IPS-20b (cell line): Measurements from ENCODE around the gene IL17RE.

Experiments used
- H3K27ac ChIP-seq: one replicate; pipeline ENCODE4 v1.5.1; 2013; ENCODE audit warnings: low read length
- H3K27me3 ChIP-seq: 2 replicates; pipeline ENCODE4 v1.6.1; 2013; ENCODE audit warnings: mild to moderate bottlenecking, low read length, inconsistent platforms; ENCODE audit not compliant: insufficient read depth
- H3K36me3 ChIP-seq: 2 replicates; pipeline ENCODE4 v1.6.1; 2013; ENCODE audit warnings: low read depth, mild to moderate bottlenecking, inconsistent platforms, low read length, moderate library complexity; ENCODE audit not compliant: insufficient read depth
- H3K4me1 ChIP-seq: 2 replicates; pipeline ENCODE4 v1.6.1; 2013; ENCODE audit warnings: mild to moderate bottlenecking, control low read depth, inconsistent platforms, low read length, moderate library complexity; ENCODE audit not compliant: insufficient read depth
- H3K4me3 ChIP-seq: 2 replicates; pipeline ENCODE4 v1.5.1; 2013; ENCODE audit warnings: mild to moderate bottlenecking, low read length, inconsistent platforms
- H3K9ac ChIP-seq: 2 replicates; pipeline ENCODE4 v1.6.1; 2013; ENCODE audit warnings: low read depth, mild to moderate bottlenecking, inconsistent platforms, low read length, moderate library complexity
- H3K9me3 ChIP-seq: 2 replicates; pipeline ENCODE4 v1.6.1; 2013; ENCODE audit warnings: mild to moderate bottlenecking, low read depth, low read length, inconsistent platforms; ENCODE audit not compliant: insufficient read depth

IL17RE gene

GRCh38 chr3:9951126-9951525 is 48.5 kb downstream of the IL17RE start:
- peaks cover 18% of the 10 kb centered on the region for H3K4me1 ChIP-seq
- H3K9ac ChIP-seq, result peak overlapping the region; percentile 68; the same call in 1 of the 2 replicates
- H3K27ac ChIP-seq, result no peak overlapping the region
- H3K9me3 ChIP-seq, result no peaks in the 10 kb centered on the region
- H3K4me3 ChIP-seq, result peak overlapping the region; percentile 90; the same call in 1 of the 2 replicates
- peaks cover 24% of the 10 kb centered on the region; the same call in 1 of the 2 replicates for H3K27me3 ChIP-seq
- peaks cover 12% of the 10 kb centered on the region for H3K36me3 ChIP-seq

GRCh38 chr3:9951598-9951961 is 48.9 kb downstream of the IL17RE start:
- Histone ChIP-seq H3K27me3 (peaks cover 24% of the 10 kb centered on the region; the same call in 1 of the 2 replicates), H3K9ac (peak overlapping the region; percentile 68; the same call in 1 of the 2 replicates), H3K4me3 (peak overlapping the region; percentile 90), H3K27ac (no peak overlapping the region), H3K9me3 (no peaks in the 10 kb centered on the region), H3K36me3 (peaks cover 12% of the 10 kb centered on the region), H3K4me1 (peaks cover 18% of the 10 kb centered on the region)

GRCh38 chr3:9951962-9952805 is 49.5 kb downstream of the IL17RE start, which contains the start of gene PRRT3:
PRRT3 (minus strand) TSS chr3:9952408; CDS start chr3:9950115, 2,293 bp downstream.
- peaks cover 12% of the 10 kb centered on the region for H3K36me3 ChIP-seq
- peak within 1 kb of the TSS; percentile 68; the same call in 1 of the 2 replicates for H3K9ac ChIP-seq
- H3K4me1 ChIP-seq, result peaks cover 18% of the 10 kb centered on the region
- no peaks in the 10 kb centered on the region for H3K9me3 ChIP-seq
- no peak within 1 kb of the TSS for H3K27ac ChIP-seq
- H3K27me3 ChIP-seq, result peaks cover 24% of the 10 kb centered on the region; the same call in 1 of the 2 replicates
- peak within 1 kb of the TSS; percentile 90 for H3K4me3 ChIP-seq

GRCh38 chr3:9955067-9955502 is 52.4 kb downstream of the IL17RE start:
- Histone ChIP-seq H3K27me3 (peaks cover 24% of the 10 kb centered on the region; the same call in 1 of the 2 replicates), H3K4me3 (no peak overlapping the region), H3K4me1 (peaks cover 18% of the 10 kb centered on the region), H3K27ac (no peak overlapping the region), H3K9ac (no peak overlapping the region), H3K36me3 (no peaks in the 10 kb centered on the region), H3K9me3 (no peaks in the 10 kb centered on the region)

GRCh38 chr3:9955611-9956352 is 53.1 kb downstream of the IL17RE start:
- H3K36me3 ChIP-seq, result no peaks in the 10 kb centered on the region
- no peak overlapping the region for H3K9ac ChIP-seq
- peaks cover 18% of the 10 kb centered on the region for H3K4me1 ChIP-seq
- no peak overlapping the region for H3K27ac ChIP-seq
- H3K27me3 ChIP-seq, result peaks cover 24% of the 10 kb centered on the region; the same call in 1 of the 2 replicates
- no peak overlapping the region for H3K4me3 ChIP-seq
- H3K9me3 ChIP-seq, result no peaks in the 10 kb centered on the region

GRCh38 chr3:9957214-9957613 is 54.6 kb downstream of the IL17RE start:
- Histone ChIP-seq H3K9ac (no peak overlapping the region), H3K27ac (no peak overlapping the region), H3K4me3 (no peak overlapping the region), H3K4me1 (peaks cover 18% of the 10 kb centered on the region), H3K36me3 (no peaks in the 10 kb centered on the region), H3K27me3 (peaks cover 18% of the 10 kb centered on the region; the same call in 1 of the 2 replicates), H3K9me3 (no peaks in the 10 kb centered on the region)

- Histone ChIP-seq H3K9me3 (no peaks in the 10 kb centered on the region), H3K4me1 (no peaks in the 10 kb centered on the region), H3K27ac (no peak overlapping the region), H3K9ac (no peak overlapping the region), H3K36me3 (peaks cover 42% of the 10 kb centered on the region), H3K4me3 (no peak overlapping the region), H3K27me3 (no peaks in the 10 kb centered on the region)
Observed at GRCh38 chr3:9965200-9965875, 62.7 kb downstream of the IL17RE start.
